H9 (cell line): ENCODE data around the gene WNT5B. TPM values are rescaled to one million over a fixed set of nuclear protein-coding genes. Genes with fewer than 3 reads are reported as not detected.

ENCODE experiments used
- DNase-seq: peaks from one replicate; pipeline ENCODE4 v3.0.0-alpha.2; 2017
- H2AFZ ChIP-seq: one replicate; pipeline ENCODE4 v1.6.1; 2013; ENCODE audit warnings: mild to moderate bottlenecking, low read length, control low read depth, moderate library complexity
- H2AK5ac ChIP-seq: 2 replicates; pipeline ENCODE4 v1.6.1; 2013; ENCODE audit warnings: low read length, control low read depth, mixed read lengths; ENCODE audit not compliant: insufficient read length
- H2BK120ac ChIP-seq: one replicate; pipeline ENCODE4 v1.6.1; 2013; ENCODE audit warnings: low read depth, mild to moderate bottlenecking, low read length, control low read depth, inconsistent platforms; ENCODE audit not compliant: poor library complexity, severe bottlenecking
- H2BK12ac ChIP-seq: 2 replicates; pipeline ENCODE4 v1.6.1; 2013; ENCODE audit warnings: low read length, control low read depth, mixed read lengths, low read depth; ENCODE audit not compliant: insufficient read length
- H2BK15ac ChIP-seq: 2 replicates; pipeline ENCODE4 v1.6.1; 2013; ENCODE audit warnings: low read depth, low read length, control low read depth
- H2BK20ac ChIP-seq: one replicate; pipeline ENCODE4 v1.6.1; 2013; ENCODE audit warnings: low read depth, mild to moderate bottlenecking, low read length, control low read depth, inconsistent platforms; ENCODE audit not compliant: poor library complexity, severe bottlenecking
- H2BK5ac ChIP-seq: 2 replicates; pipeline ENCODE4 v1.6.1; 2013; ENCODE audit warnings: low read length, control low read depth, mixed read lengths; ENCODE audit not compliant: insufficient read length
- H3K14ac ChIP-seq: 2 replicates; pipeline ENCODE4 v1.6.1; 2013; ENCODE audit warnings: low read length, control low read depth; ENCODE audit not compliant: insufficient read depth
- H3K18ac ChIP-seq: 2 replicates; pipeline ENCODE4 v1.6.1; 2013; ENCODE audit warnings: low read depth, mild to moderate bottlenecking, mixed read lengths, low read length, control low read depth; ENCODE audit not compliant: insufficient read length
- H3K23ac ChIP-seq: 2 replicates; pipeline ENCODE4 v1.6.1; 2013; ENCODE audit warnings: low read length, control low read depth, mixed read lengths, low read depth; ENCODE audit not compliant: insufficient read length
- H3K23me2 ChIP-seq: 2 replicates; pipeline ENCODE4 v1.6.1; 2013; ENCODE audit warnings: low read depth, mild to moderate bottlenecking, mixed read lengths, low read length, control low read depth; ENCODE audit not compliant: insufficient read length, poor library complexity, severe bottlenecking
- H3K27ac ChIP-seq: 2 replicates; pipeline ENCODE4 v1.5.1; 2013; ENCODE audit warnings: low read length, control low read depth, mixed read lengths, low read depth; ENCODE audit not compliant: insufficient read length
- H3K27me3 ChIP-seq: 2 replicates; pipeline ENCODE4 v1.6.1; 2013; ENCODE audit warnings: low read length, control low read depth, inconsistent platforms; ENCODE audit not compliant: insufficient read depth
- H3K4ac ChIP-seq: 2 replicates; pipeline ENCODE4 v1.6.1; 2013; ENCODE audit warnings: low read depth, mild to moderate bottlenecking, control low read depth, inconsistent platforms, low read length, moderate library complexity
- H3K4me1 ChIP-seq: 2 replicates; pipeline ENCODE4 v1.6.1; 2013; ENCODE audit warnings: low read length, control low read depth, inconsistent platforms; ENCODE audit not compliant: insufficient read depth
- H3K4me2 ChIP-seq: 2 replicates; pipeline ENCODE4 v1.6.1; 2013; ENCODE audit warnings: low read length, control low read depth, mixed read lengths; ENCODE audit not compliant: insufficient read length, insufficient read depth
- H3K56ac ChIP-seq: 2 replicates; pipeline ENCODE4 v1.6.1; 2013; ENCODE audit warnings: low read depth, mild to moderate bottlenecking, mixed read lengths, low read length, control low read depth; ENCODE audit not compliant: insufficient read length
- H3K79me1 ChIP-seq: 2 replicates; pipeline ENCODE4 v1.6.1; 2013; ENCODE audit warnings: low read depth, mild to moderate bottlenecking, moderate library complexity, low read length, control low read depth, inconsistent platforms; ENCODE audit not compliant: insufficient read depth, poor library complexity, severe bottlenecking
- H3K79me2 ChIP-seq: 2 replicates; pipeline ENCODE4 v1.6.1; 2013; ENCODE audit warnings: low read length, control low read depth, inconsistent platforms; ENCODE audit not compliant: insufficient read depth
- H3K9ac ChIP-seq: 2 replicates; pipeline ENCODE4 v1.6.1; 2013; ENCODE audit warnings: low read length, control low read depth, mixed read lengths; ENCODE audit not compliant: insufficient read length; ENCODE audit errors: extremely low read depth
- H3K9me3 ChIP-seq: one replicate; pipeline ENCODE4 v1.6.1; 2013; ENCODE audit warnings: low read depth, low read length, inconsistent platforms; ENCODE audit not compliant: control insufficient read depth
- H3T11ph ChIP-seq: one replicate; pipeline ENCODE4 v1.6.1; 2013; ENCODE audit warnings: mild to moderate bottlenecking, low read length, control low read depth, inconsistent platforms
- H4K20me1 ChIP-seq: one replicate; pipeline ENCODE4 v1.6.1; 2013; ENCODE audit not compliant: control insufficient read depth, insufficient read length, insufficient read depth
- H4K5ac ChIP-seq: 2 replicates; pipeline ENCODE4 v1.6.1; 2013; ENCODE audit warnings: low read depth, mild to moderate bottlenecking, mixed read lengths, low read length, control low read depth; ENCODE audit not compliant: insufficient read length
- H4K8ac ChIP-seq: replicated peaks from 2 replicates; pipeline ENCODE4 v1.6.1; 2013; ENCODE audit warnings: low read length, control low read depth, mixed read lengths, low read depth; ENCODE audit not compliant: insufficient read length
- H4K91ac ChIP-seq: 2 replicates; pipeline ENCODE4 v1.6.1; 2013; ENCODE audit warnings: low read depth, mild to moderate bottlenecking, moderate library complexity, mixed read lengths, low read length, control low read depth; ENCODE audit not compliant: insufficient read length
- H3K27ac Mint-ChIP-seq, 3 experiments: 2 replicates in 2 of 3; 3 replicates in 1 of 3; pipeline ENCODE4 v1.8.0; 2020 to 2021; ENCODE audit warnings: mixed read lengths in 3 of 3, mild to moderate bottlenecking in 1 of 3, moderate library complexity in 1 of 3
- H3K27me3 Mint-ChIP-seq: 2 replicates; pipeline ENCODE4 v1.8.0; 2021; ENCODE audit warnings: low read depth, mild to moderate bottlenecking, moderate library complexity, mixed read lengths
- H3K36me3 Mint-ChIP-seq, 3 experiments: 2 replicates in 2 of 3; 3 replicates in 1 of 3; pipeline ENCODE4 v1.8.0; 2020 to 2021; ENCODE audit warnings: low read depth in 3 of 3, mixed read lengths in 3 of 3; ENCODE audit not compliant: insufficient read depth in 1 of 3
- H3K4me1 Mint-ChIP-seq, 2 experiments: 2 replicates each; pipeline ENCODE4 v1.8.0; 2020; ENCODE audit warnings: mixed read lengths in 2 of 2
- H3K4me3 Mint-ChIP-seq, 2 experiments: 2 replicates in 1 of 2; 3 replicates in 1 of 2; pipeline ENCODE4 v1.8.0; 2020 to 2021; ENCODE audit warnings: mild to moderate bottlenecking in 2 of 2, mixed read lengths in 2 of 2, moderate library complexity in 1 of 2
- H3K9me3 Mint-ChIP-seq, 2 experiments: 2 replicates in 1 of 2; 3 replicates in 1 of 2; pipeline ENCODE4 v1.8.0; 2020; ENCODE audit warnings: mild to moderate bottlenecking in 2 of 2, mixed read lengths in 2 of 2, moderate library complexity in 1 of 2
- CTCF ChIP-seq: fragments of 200-600 bp; sonication (generic); conservative IDR thresholded peaks from 3 replicates; pipeline ENCODE4 v1.8.0; 2021; ENCODE audit warnings: antibody characterized with exemption, mild to moderate bottlenecking
- WGBS: extraction: QIAGEN DNeasy Blood & Tissue Kit; methylation state at CpG from one replicate; pipeline ENCODE4 v1.1.7; 2013; ENCODE audit warnings: missing lambda C conversion rate, low lambda C conversion rate, mixed read lengths; ENCODE audit not compliant: insufficient read length; ENCODE audit errors: extremely low coverage; 5-methylcytosine and 5-hydroxymethylcytosine counted together
- total RNA-seq: library from RNA; stranded (reverse); gene quantifications from 2 replicates; pipeline ENCODE4 v1.2.1, GENCODE V29; 2021

The WNT5B gene
- total RNA-seq, 1 experiment from 2014 or later, result 1.5 TPM

- H3K27ac ChIP-seq, result no peak overlapping the region
Measured at GRCh38 chr12:1644534-1645438, 15.8 kb downstream of the WNT5B start.

More at GRCh38 chr12:1644534-1645438, 15.8 kb downstream of the WNT5B start:
- Mint-ChIP-seq H3K27ac (peak overlapping the region in 1 of 3 experiments; percentile 6; a peak in 1 of 7 replicates), H3K27me3 (peaks cover 17% of the 10 kb centered on the region), H3K36me3 (no peaks in the 10 kb centered on the region), H3K9me3 (no peaks in the 10 kb centered on the region), H3K4me3 (no peak overlapping the region), H3K4me1 (peaks cover 2 to 17% of the 10 kb centered on the region in 2 experiments; a peak in 3 of 4 replicates)
- Histone ChIP-seq H2BK20ac (no peak overlapping the region), H3T11ph (no peak overlapping the region), H2BK12ac (no peak overlapping the region), H3K79me2 (no peaks in the 10 kb centered on the region), H2BK120ac (no peak overlapping the region), H4K91ac (no peak overlapping the region), H3K23me2 (no peaks in the 10 kb centered on the region), H3K4me1 (no peaks in the 10 kb centered on the region), H3K9ac (no peak overlapping the region), H3K27me3 (no peaks in the 10 kb centered on the region), H3K18ac (no peak overlapping the region), H3K56ac (no peak overlapping the region), H4K8ac (no peak overlapping the region), H2BK5ac (no peak overlapping the region), H2AK5ac (no peak overlapping the region), H3K4me2 (no peak overlapping the region), H2AFZ (no peak overlapping the region), H4K5ac (no peak overlapping the region), H3K14ac (no peak overlapping the region), H3K4ac (no peak overlapping the region), H4K20me1 (peaks cover 2% of the 10 kb centered on the region), H3K23ac (no peak overlapping the region), H2BK15ac (no peak overlapping the region), H3K9me3 (no peaks in the 10 kb centered on the region), H3K79me1 (no peaks in the 10 kb centered on the region)
- no peak for DNase-seq
- no CpG with 5 or more reads among the region's 15 CpGs for WGBS
- TF ChIP-seq CTCF, result no peak
